Measurements from ENCODE around the gene CHTF8. TPM values are rescaled to one million over a fixed set of nuclear protein-coding genes. Genes with fewer than 3 reads are reported as not detected.
"Not testable (repeated sequence)": the region's sequence is repeated elsewhere in the genome, so short reads cannot be mapped to it uniquely, and the experiment has no call there.

The CHTF8 gene
- total and polyA plus RNA-seq, 12 donors, result 17.2 to 80.6 (median 53.6) TPM

GRCh38 chr16:69127966-69128510 is 4.3 kb downstream of the CHTF8 start:
- Histone ChIP-seq H3K4me1 (peaks cover 0 to 42% (median 29%) of the 10 kb centered on the region in 9 donors), H3K27ac (no peak overlapping the region), H3K36me3 (peaks cover 0 to 34% (median 0%) of the 10 kb centered on the region in 9 donors), H3K9me3 (no peaks in the 10 kb centered on the region), H3K4me3 (no peak overlapping the region), H3K27me3 (no peaks in the 10 kb centered on the region)
- TF ChIP-seq CTCF (IDR thresholded peaks at IDR 0.05), result no peak
- 95 to 96% methylated on average over 12 of the region's 12 CpGs for WGBS, 2 donors
- ATAC-seq, result no peak
- no peak for DNase-seq
- intact Hi-C loops (cut with DNase I), result loop anchor here in 6 of 10 donors (5.0 to 10.0 kb wide), 7 partner anchors 223 to 603 kb away; partner anchors contain the start of gene TANGO6 (in 2 of the 6)

GRCh38 chr16:69126801-69127200 is 5.6 kb downstream of the CHTF8 start:
- Histone ChIP-seq H3K36me3 (peaks cover 0 to 40% (median 0%) of the 10 kb centered on the region in 9 donors), H3K4me1 (peaks cover 0 to 40% (median 28%) of the 10 kb centered on the region in 9 donors)
- not testable (repeated sequence) for ATAC-seq, H3K9me3 ChIP-seq, DNase-seq, H3K4me3 ChIP-seq, H3K27me3 ChIP-seq, H3K27ac ChIP-seq
- intact Hi-C loops (cut with DNase I), result loop anchor here in 6 of 10 donors (5.0 to 10.0 kb wide), 7 partner anchors 222 to 602 kb away; partner anchors contain the start of gene TANGO6 (in 2 of the 6)
- WGBS, 2 donors, result 99% methylated on average over 10 of the region's 10 CpGs

DNA sequence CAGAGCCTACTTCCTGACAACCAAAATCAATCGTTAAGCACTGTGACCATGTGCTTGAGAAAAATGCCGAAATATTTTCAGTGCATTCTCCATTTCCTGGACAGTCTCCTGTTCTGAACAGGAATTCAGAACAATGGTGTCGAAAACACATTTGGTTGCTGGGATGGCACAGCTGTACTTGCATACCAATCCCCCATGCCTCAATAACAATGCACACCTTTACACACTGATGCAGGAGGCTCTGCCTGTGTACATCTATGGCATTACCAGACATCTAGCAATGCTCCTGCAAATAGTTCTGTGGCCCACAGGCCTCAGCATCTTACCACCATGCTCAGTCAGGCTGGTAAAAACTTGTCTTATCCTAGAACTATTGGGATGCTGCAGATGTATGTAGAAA is 6.2 kb downstream of the CHTF8 start:
- no peak for TF ChIP-seq CTCF (IDR thresholded peaks at IDR 0.05)

GRCh38 chr16:69124961-69125360 is 7.4 kb downstream of the CHTF8 start:
- peaks cover 0 to 26% (median 15%) of the 10 kb centered on the region in 9 donors for H3K4me1 ChIP-seq
- ATAC-seq, DNase-seq, H3K27ac ChIP-seq, H3K27me3 ChIP-seq, H3K9me3 ChIP-seq, H3K4me3 ChIP-seq: not testable (repeated sequence)
- H3K36me3 ChIP-seq, result peaks cover 0 to 56% (median 15%) of the 10 kb centered on the region in 9 donors
- intact Hi-C loops (cut with DNase I), result loop anchor here (1.0 to 10.0 kb wide), 12 partner anchors 220 to 600 kb away; partner anchors contain the start of gene TANGO6 (in 2 of the 10)
- WGBS, 2 donors, result 95 to 97% methylated on average over 14 of the region's 14 CpGs

More for the DNA sequence above, 6.2 kb downstream of the CHTF8 start:
- Histone ChIP-seq H3K36me3 (peaks cover 0 to 44% (median 2%) of the 10 kb centered on the region in 9 donors), H3K9me3 (no peaks in the 10 kb centered on the region), H3K4me1 (peaks cover 0 to 39% (median 28%) of the 10 kb centered on the region in 9 donors), H3K27ac (no peak overlapping the region), H3K4me3 (no peak overlapping the region), H3K27me3 (no peaks in the 10 kb centered on the region)
- intact Hi-C loops (cut with DNase I), result loop anchor here in 6 of 10 donors (5.0 to 10.0 kb wide), 7 partner anchors 221 to 601 kb away; partner anchors contain the start of gene TANGO6 (in 2 of the 6)
- ATAC-seq, result no peak
- 67 to 69% methylated on average over 3 of the region's 3 CpGs for WGBS, 2 donors
- no peak for DNase-seq

GRCh38 chr16:69124406-69124805 is 8.0 kb downstream of the CHTF8 start:
- H3K27me3 ChIP-seq, H3K4me3 ChIP-seq, DNase-seq, H3K27ac ChIP-seq, ATAC-seq, H3K9me3 ChIP-seq: not testable (repeated sequence)
- peaks cover 0 to 22% (median 11%) of the 10 kb centered on the region in 9 donors for H3K4me1 ChIP-seq
- peaks cover 0 to 62% (median 21%) of the 10 kb centered on the region in 9 donors for H3K36me3 ChIP-seq
- intact Hi-C loops (cut with DNase I), result loop anchor here (1.0 to 10.0 kb wide), 11 partner anchors 220 to 600 kb away; partner anchors contain the start of gene TANGO6 (in 1 of the 10)
- 92 to 93% methylated on average over 8 of the region's 8 CpGs for WGBS, 2 donors
